22Rv1 (cell line): Measurements from ENCODE around the gene STK33.

Source experiments
- H3K27ac ChIP-seq: fragments of 450-650 bp; 2 replicates; pipeline ENCODE4 v1.5.1; 2017
- ZFX ChIP-seq: fragments of 450-650 bp; IDR thresholded peaks from 2 replicates; pipeline ENCODE4 v1.6.1; 2017; ENCODE audit warnings: antibody characterized with exemption, borderline replicate concordance
- TF ChIP-seq, protein P1 (sequence below): fragments of 450-650 bp; IDR thresholded peaks from 2 replicates; pipeline ENCODE4 v1.5.1; 2017; ENCODE audit warnings: mild to moderate bottlenecking

The STK33 gene

DNA sequence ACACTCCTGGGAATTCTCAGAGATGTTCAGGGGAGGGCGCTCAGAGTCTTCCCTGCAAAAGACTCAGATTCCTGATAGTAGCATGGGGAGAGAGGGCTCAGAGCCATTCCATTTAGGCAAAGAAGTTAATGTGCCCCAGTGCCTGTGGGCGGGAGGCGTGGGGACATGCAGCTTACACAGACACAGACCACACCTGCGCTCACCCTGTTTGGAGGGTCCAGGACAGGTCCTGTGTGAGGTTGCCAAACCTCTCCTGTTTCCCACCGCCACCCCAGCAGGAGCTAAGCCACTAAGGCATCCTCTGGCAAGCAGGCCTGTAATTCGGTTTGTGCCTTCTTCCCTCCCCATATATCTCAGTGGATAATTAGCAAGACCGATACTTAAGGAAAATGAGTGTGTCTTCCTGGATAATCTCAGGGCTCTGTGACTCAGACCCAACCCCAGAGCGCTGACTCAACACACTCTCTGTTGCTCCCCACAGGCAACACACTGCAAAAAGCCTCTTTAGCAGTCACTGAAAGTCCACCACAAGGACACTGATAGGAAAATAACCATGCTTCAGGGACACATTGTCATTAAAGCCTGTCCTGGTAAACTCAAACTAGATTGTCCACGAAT, 211.5 kb downstream of the STK33 start:
- no peak for TF ChIP-seq ZFX
- TF ChIP-seq, protein P1, sequence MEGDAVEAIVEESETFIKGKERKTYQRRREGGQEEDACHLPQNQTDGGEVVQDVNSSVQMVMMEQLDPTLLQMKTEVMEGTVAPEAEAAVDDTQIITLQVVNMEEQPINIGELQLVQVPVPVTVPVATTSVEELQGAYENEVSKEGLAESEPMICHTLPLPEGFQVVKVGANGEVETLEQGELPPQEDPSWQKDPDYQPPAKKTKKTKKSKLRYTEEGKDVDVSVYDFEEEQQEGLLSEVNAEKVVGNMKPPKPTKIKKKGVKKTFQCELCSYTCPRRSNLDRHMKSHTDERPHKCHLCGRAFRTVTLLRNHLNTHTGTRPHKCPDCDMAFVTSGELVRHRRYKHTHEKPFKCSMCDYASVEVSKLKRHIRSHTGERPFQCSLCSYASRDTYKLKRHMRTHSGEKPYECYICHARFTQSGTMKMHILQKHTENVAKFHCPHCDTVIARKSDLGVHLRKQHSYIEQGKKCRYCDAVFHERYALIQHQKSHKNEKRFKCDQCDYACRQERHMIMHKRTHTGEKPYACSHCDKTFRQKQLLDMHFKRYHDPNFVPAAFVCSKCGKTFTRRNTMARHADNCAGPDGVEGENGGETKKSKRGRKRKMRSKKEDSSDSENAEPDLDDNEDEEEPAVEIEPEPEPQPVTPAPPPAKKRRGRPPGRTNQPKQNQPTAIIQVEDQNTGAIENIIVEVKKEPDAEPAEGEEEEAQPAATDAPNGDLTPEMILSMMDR = no peak
- no peak overlapping the region for H3K27ac ChIP-seq

DNA sequence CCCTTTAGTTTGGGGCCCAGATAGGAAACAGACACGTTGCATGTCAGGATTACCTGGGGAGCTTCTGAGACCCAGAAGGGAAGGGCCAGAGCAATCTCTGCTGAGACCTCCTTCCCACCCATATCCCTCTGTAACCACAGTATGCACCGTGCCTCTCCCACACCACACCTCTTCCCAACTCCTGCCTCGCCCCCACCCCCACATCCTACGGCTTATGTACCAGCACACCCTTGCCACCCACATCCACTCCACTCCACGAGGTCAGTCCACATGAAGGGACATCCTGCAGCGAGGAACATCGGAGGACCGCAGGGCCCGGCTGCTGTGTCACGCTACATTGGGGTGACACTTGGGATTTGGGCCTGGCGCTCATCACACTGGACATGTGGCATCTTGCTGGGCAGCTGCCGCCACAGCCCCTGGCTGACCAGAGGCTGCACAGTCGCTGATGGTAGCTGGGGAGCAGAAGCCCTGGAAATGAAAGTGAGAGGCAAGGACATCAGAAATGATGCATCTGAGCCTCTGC, 212.1 kb downstream of the STK33 start:
- no peak for TF ChIP-seq ZFX
- TF ChIP-seq, protein P1 = no peak
- H3K27ac ChIP-seq = no peak overlapping the region

DNA sequence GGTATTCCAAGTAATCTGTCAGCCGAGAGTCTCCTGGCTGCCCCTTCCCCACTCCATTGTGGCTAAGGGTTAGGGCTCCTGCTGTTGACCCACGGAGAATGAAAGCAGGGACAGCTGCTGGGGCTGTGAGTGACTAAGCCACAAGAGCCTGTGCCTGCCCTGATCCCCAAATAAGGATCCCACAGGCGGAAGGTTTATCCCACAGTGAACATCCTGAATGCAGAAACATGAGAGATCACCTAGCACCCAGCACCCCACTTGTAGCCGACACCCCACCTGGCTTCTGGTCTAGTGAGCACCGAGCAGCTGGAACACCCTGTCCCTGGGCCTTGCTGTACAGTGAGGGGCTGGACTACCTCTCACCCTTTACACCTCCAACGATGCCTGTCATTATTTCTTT, 212.7 kb downstream of the STK33 start:
- TF ChIP-seq ZFX = no peak
- TF ChIP-seq, protein P1 = no peak
- no peak overlapping the region for H3K27ac ChIP-seq

DNA sequence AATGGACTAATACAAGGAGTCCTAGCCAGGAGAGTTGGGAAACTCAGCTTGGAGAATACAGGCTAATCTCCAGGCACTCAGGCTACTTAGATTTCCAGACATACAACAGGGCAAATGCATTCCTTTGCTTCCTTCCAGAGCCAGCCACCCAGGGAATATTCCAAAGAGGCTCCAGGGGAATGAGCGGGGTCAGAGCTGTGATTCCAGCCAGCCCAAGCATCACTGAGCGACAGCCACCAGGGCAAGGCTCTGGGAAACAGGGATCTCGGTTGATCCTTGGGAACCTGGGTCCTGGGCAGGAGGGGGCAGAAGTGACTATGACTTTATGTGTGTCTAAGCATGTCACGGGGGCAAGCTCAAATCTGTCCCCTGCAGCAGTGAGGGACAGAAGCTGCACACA, 218.1 kb downstream of the STK33 start:
- H3K27ac ChIP-seq = no peak overlapping the region
- TF ChIP-seq ZFX = no peak
- TF ChIP-seq, protein P1 = no peak

DNA sequence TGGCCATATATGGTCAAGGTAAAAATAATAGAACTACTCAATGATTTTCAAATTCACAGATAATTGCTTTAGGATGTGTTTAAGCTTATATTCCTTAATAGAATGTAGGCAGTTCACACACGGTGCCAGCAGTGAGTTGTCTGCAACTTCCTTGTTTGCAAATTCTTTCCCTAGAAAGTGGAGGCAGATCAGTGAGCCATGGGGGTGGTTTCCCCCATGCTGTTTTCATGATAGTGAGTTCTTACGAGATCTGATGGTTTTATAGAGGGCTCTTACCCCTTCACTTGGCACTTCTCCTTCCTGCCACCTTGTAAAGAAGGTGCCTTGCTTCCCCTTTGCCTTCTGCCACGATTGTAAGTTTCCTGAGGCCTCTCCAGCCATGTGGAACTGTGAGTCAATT, 218.6 kb downstream of the STK33 start:
- H3K27ac ChIP-seq = no peak overlapping the region
- TF ChIP-seq, protein P1 = no peak
- no peak for TF ChIP-seq ZFX

DNA sequence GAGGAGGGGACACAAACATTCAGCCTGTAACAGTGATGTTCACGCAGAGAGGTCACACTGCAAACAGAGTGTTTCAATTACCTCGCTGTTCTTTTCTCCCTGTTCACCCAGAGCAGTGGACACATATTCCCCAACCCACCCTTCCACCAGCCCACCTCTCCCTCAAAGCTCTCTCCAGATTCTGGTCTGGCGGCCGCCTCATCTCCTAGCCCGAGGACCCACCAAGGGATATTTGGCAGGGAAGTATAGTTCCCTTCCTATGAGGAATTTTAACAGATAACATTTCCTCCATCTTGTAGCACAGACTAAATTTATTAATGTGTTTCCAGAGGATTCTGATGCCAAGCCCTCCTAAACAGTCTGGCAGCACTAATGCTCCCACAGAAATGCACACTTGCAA, 219.3 kb downstream of the STK33 start:
- TF ChIP-seq, protein P1 = no peak
- TF ChIP-seq ZFX = no peak
- H3K27ac ChIP-seq = no peak overlapping the region

DNA sequence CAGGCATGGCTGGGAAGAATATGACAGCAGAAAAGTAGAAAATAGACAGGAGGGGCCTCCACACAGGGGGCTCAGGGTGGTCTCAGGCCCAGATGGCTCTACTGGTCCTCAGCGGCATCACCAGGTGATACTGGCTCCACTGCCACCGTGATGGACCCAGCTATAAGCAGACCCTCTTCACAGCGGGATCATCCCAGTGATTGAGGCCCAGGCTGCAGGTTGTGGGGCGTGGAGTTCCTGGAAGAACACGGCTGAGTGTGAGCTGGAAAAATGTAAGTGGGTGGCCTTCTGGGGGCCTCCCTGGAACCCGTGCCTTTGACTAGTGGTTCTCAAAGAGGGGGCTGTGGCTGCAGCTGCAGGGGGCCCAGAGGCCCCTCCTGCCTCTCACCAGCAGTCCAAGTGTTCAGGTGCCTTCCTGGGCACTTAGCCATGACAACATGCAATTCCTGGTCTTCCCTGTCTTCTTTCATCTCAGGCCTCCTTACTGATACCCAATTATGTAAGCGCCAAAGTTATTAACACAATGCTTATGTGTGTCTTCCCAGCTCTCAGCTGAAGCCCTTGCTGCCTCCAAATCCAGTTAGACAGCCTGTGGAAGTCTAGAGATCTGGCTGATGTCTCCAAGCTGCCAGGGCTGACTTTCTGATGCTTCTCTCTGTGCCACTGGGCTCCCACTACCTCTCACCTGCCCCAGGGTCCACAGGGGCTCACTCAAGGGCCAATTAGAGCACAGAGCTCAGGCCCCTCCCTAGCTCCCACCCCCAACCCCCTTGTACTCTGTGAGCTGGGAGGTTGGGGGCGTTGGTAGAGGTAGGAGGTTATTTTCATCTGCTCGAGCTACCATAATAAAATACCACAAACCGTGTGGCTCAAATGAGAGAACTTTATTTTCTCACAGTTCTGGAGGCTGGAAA, 220.3 kb downstream of the STK33 start:
- no peak overlapping the region for H3K27ac ChIP-seq
- TF ChIP-seq, protein P1 = no peak
- TF ChIP-seq ZFX = no peak
